ENCODE measurements around the gene TASP1. TPM values are rescaled to one million over a fixed set of nuclear protein-coding genes. Genes with fewer than 3 reads are reported as not detected.

The TASP1 gene
- total and polyA plus RNA-seq, 2 donors (not counting 3 experiments of a cell fraction or from before 2014, with no cell fraction given), result 3.5 to 8.9 TPM

DNA sequence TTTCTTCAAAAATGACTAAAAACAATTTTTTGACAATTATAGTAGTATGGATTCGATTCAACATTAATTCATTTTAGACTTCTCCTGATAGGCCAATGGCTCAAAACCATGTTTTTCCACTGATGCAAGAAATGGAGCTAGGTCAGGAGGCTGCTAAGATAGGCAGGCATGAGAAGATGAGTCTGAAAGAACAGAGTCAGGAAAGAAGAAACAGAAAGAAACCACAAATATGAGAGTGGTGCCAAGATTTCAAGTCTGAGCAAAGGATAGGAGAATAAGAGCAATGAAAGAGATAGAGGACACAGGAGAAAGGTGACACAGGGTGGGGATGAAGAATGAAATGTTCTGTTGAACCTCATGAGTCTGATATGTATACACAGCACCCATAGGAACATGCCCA is 112.2 kb downstream of the TASP1 start:
- ChIA-PET POLR2A (no interaction called here), CTCF (no interaction called here)
- dilution Hi-C loops (cut with MboI; ENCODE audit: extremely low pct_ligation_motif_present, low sequenced_read_pairs), result no loop called here
- no TSS peak for BruUV-seq (replicated peaks)
- H3K36me3 ChIP-seq (ENCODE audit: control insufficient read depth in 2 of 2, extremely low read depth in 1 of 2, insufficient read depth in 2 of 2, low read length in 2 of 2), result peaks cover 0 to 4% of the 10 kb centered on the region in 2 experiments
- H3K4me1 ChIP-seq (ENCODE audit: control insufficient read depth, extremely low read depth, insufficient read depth, low read length), result peaks cover 12% of the 10 kb centered on the region
- intact Hi-C loops (cut with micrococcal nuclease), result no loop called here
- H2AFZ ChIP-seq (ENCODE audit: low read depth, low read length), result no peak overlapping the region
- H3K9ac ChIP-seq (replicated peaks; ENCODE audit: extremely low read depth, insufficient read depth, low read length), result no peak overlapping the region
- no peaks in the 10 kb centered on the region for H3K27me3 ChIP-seq (ENCODE audit: control insufficient read depth in 2 of 2, insufficient read depth in 2 of 2, low read length in 2 of 2)
- H3K79me2 ChIP-seq (ENCODE audit: control insufficient read depth, insufficient read depth, low read length), result no peaks in the 10 kb centered on the region
- no peaks in the 10 kb centered on the region for H3K9me3 ChIP-seq (replicated peaks; ENCODE audit: control insufficient read depth, insufficient read depth, low read length)
- no peak overlapping the region for H3K27ac ChIP-seq (ENCODE audit: insufficient read depth, low read depth, low read length)
- no peaks in the 10 kb centered on the region for H3K9me1 ChIP-seq (replicated peaks; ENCODE audit: control insufficient read depth, extremely low read depth, insufficient read depth, low read length)
- H4K20me1 ChIP-seq (replicated peaks; ENCODE audit: control insufficient read depth, extremely low read depth, insufficient read depth, low read length), result no peaks in the 10 kb centered on the region
- no peak for TF ChIP-seq JUN (IDR thresholded peaks at IDR 0.05; ENCODE audit: borderline replicate concordance, insufficient read depth, insufficient read length, low read depth)
- TF ChIP-seq, protein P1, sequence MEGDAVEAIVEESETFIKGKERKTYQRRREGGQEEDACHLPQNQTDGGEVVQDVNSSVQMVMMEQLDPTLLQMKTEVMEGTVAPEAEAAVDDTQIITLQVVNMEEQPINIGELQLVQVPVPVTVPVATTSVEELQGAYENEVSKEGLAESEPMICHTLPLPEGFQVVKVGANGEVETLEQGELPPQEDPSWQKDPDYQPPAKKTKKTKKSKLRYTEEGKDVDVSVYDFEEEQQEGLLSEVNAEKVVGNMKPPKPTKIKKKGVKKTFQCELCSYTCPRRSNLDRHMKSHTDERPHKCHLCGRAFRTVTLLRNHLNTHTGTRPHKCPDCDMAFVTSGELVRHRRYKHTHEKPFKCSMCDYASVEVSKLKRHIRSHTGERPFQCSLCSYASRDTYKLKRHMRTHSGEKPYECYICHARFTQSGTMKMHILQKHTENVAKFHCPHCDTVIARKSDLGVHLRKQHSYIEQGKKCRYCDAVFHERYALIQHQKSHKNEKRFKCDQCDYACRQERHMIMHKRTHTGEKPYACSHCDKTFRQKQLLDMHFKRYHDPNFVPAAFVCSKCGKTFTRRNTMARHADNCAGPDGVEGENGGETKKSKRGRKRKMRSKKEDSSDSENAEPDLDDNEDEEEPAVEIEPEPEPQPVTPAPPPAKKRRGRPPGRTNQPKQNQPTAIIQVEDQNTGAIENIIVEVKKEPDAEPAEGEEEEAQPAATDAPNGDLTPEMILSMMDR (IDR thresholded peaks at IDR 0.05; ENCODE audit: extremely low read depth in 1 of 2, insufficient read depth in 1 of 2, low read depth in 1 of 2, low read length in 2 of 2), result no peak
- TF ChIP-seq, protein P2, sequence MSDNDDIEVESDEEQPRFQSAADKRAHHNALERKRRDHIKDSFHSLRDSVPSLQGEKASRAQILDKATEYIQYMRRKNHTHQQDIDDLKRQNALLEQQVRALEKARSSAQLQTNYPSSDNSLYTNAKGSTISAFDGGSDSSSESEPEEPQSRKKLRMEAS (IDR thresholded peaks at IDR 0.05; ENCODE audit: insufficient read depth, insufficient read length), result no peak
- no peak for TF ChIP-seq GATA2 (IDR thresholded peaks at IDR 0.05; ENCODE audit: insufficient read depth, insufficient read length, low read depth, low read length)
- no peak for TF ChIP-seq POLR2A (IDR thresholded peaks at IDR 0.05; ENCODE audit: low read depth, low read length)
- TF ChIP-seq FOS (IDR thresholded peaks at IDR 0.05; ENCODE audit: borderline replicate concordance, insufficient read depth, low read length), result no peak
- no peak for TF ChIP-seq MYC (IDR thresholded peaks at IDR 0.05; ENCODE audit: low read depth, low read length)
- no peak overlapping the region for H3K4me2 ChIP-seq (ENCODE audit: insufficient read depth, low read length)
- H3K4me3 ChIP-seq (replicated peaks in 1 of 3; ENCODE audit: insufficient read depth in 1 of 3, low read depth in 1 of 3, low read length in 3 of 3), result no peak overlapping the region
- FAIRE-seq (no peak), DNase-seq (ENCODE audit: low read depth, low spot score) (no peak)

Data from endothelial cell of umbilical vein (primary cell).